ENCODE data around the gene CHKB.

The CHKB gene

GRCh38 chr22:50553310-50553709, 29.3 kb downstream of the CHKB start:
- Histone ChIP-seq H3K4me3 (no peak overlapping the region), H3K27ac (no peak overlapping the region), H3K9ac (ENCODE audit: insufficient read length) (no peak overlapping the region), H3K9me3 (ENCODE audit: low read depth, low read length) (no peaks in the 10 kb centered on the region), H3K36me3 (ENCODE audit: insufficient read depth, low read length) (no peaks in the 10 kb centered on the region)
- TF ChIP-seq POLR2AphosphoS5 (IDR thresholded peaks at IDR 0.05; ENCODE audit: borderline replicate concordance, low read depth, low read length) (no peak), EZH2 (IDR thresholded peaks at IDR 0.05) (no peak), FOXP2 (optimal IDR thresholded peaks at IDR 0.05; ENCODE audit: control extremely low read depth, extremely low read length, insufficient read depth) (no peak)
- no peak for DNase-seq (ENCODE audit: low read depth, low spot score)

- TF ChIP-seq POLR2AphosphoS5 (IDR thresholded peaks at IDR 0.05; ENCODE audit: borderline replicate concordance, low read depth, low read length) = no peak
- no peak for TF ChIP-seq FOXP2 (optimal IDR thresholded peaks at IDR 0.05; ENCODE audit: control extremely low read depth, extremely low read length, insufficient read depth)
- no peak for TF ChIP-seq EZH2 (IDR thresholded peaks at IDR 0.05)
- Histone ChIP-seq H3K4me3 (no peak overlapping the region), H3K9me3 (ENCODE audit: low read depth, low read length) (no peaks in the 10 kb centered on the region), H3K27ac (no peak overlapping the region), H3K36me3 (ENCODE audit: insufficient read depth, low read length) (no peaks in the 10 kb centered on the region), H3K9ac (ENCODE audit: insufficient read length) (no peak overlapping the region)
- DNase-seq (ENCODE audit: low read depth, low spot score) = no peak
These were observed 31.4 kb downstream of the CHKB start for GRCh38 chr22:50551160-50551752.

DNA sequence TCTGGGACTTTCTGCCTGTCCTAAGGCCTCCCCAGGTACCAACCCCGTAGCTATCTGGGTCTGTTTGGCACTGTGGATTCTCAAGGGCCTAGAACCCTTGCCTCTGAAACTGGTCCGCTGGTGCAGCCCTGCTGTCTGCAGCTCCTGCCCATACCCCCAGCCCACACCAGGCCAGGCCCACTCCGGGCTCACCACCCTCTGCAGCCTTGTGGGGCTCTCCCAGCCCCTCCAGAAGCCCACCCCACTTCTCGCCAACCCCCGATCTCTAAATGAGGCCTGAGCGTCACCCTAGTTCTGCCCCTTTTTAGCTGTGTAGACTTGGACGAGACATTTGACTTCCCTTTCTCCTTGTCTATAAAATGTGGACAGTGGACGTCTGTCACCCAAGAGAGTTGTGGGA, 32.3 kb downstream of the CHKB start:
- no peak overlapping the region for H3K27ac ChIP-seq
- TF ChIP-seq POLR2AphosphoS5 (IDR thresholded peaks at IDR 0.05; ENCODE audit: borderline replicate concordance, low read depth, low read length) (no peak), FOXP2 (optimal IDR thresholded peaks at IDR 0.05; ENCODE audit: control extremely low read depth, extremely low read length, insufficient read depth) (no peak), EZH2 (IDR thresholded peaks at IDR 0.05) (no peak)
- no peak for DNase-seq (ENCODE audit: low read depth, low spot score)
- no peak overlapping the region for H3K4me3 ChIP-seq
- no peak overlapping the region for H3K9ac ChIP-seq (ENCODE audit: insufficient read length)
- H3K9me3 ChIP-seq (ENCODE audit: low read depth, low read length) = no peaks in the 10 kb centered on the region
- no peaks in the 10 kb centered on the region for H3K36me3 ChIP-seq (ENCODE audit: insufficient read depth, low read length)

DNA sequence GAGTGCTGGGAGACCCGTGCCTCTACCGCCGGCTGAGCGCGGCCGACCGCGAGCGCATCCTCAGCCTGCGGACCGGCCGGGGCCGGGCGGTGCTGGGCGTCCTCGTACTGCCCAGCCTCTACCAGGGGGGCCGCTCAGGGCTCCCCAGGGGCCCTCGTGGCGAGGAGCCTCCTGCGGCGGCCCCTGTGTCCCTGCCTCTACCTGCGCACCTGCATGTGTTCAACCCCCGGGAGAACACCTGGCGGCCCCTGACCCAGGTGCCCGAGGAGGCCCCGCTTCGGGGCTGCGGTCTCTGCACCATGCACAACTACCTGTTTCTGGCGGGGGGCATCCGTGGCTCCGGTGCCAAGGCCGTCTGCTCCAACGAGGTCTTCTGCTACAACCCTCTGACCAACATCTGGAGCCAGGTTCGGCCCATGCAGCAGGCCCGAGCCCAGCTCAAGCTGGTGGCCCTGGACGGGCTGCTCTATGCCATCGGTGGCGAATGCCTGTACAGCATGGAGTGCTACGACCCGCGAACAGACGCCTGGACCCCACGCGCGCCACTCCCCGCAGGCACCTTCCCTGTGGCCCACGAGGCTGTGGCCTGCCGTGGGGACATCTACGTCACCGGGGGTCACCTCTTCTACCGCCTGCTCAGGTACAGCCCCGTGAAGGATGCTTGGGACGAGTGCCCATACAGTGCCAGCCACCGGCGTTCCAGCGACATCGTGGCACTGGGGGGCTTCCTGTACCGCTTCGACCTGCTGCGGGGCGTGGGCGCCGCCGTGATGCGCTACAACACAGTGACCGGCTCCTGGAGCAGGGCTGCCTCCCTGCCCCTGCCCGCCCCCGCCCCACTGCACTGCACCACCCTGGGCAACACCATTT, 33.5 kb downstream of the CHKB start:
- Histone ChIP-seq H3K36me3 (ENCODE audit: insufficient read depth, low read length) (no peaks in the 10 kb centered on the region), H3K9me3 (ENCODE audit: low read depth, low read length) (no peaks in the 10 kb centered on the region), H3K27ac (no peak overlapping the region), H3K9ac (ENCODE audit: insufficient read length) (no peak overlapping the region), H3K4me3 (no peak overlapping the region)
- TF ChIP-seq EZH2 (IDR thresholded peaks at IDR 0.05) (no peak), FOXP2 (optimal IDR thresholded peaks at IDR 0.05; ENCODE audit: control extremely low read depth, extremely low read length, insufficient read depth) (no peak), POLR2AphosphoS5 (IDR thresholded peaks at IDR 0.05; ENCODE audit: borderline replicate concordance, low read depth, low read length) (no peak)
- DNase-seq (ENCODE audit: low read depth, low spot score) = no peak

GRCh38 chr22:50548040-50548920, 34.4 kb downstream of the CHKB start:
- no peak for TF ChIP-seq EZH2 (IDR thresholded peaks at IDR 0.05)
- TF ChIP-seq FOXP2 (optimal IDR thresholded peaks at IDR 0.05; ENCODE audit: control extremely low read depth, extremely low read length, insufficient read depth) = no peak
- TF ChIP-seq POLR2AphosphoS5 (IDR thresholded peaks at IDR 0.05; ENCODE audit: borderline replicate concordance, low read depth, low read length) = no peak
- H3K36me3 ChIP-seq (ENCODE audit: insufficient read depth, low read length) = no peaks in the 10 kb centered on the region
- no peak overlapping the region for H3K27ac ChIP-seq
- no peaks in the 10 kb centered on the region for H3K9me3 ChIP-seq (ENCODE audit: low read depth, low read length)
- H3K4me3 ChIP-seq = no peak overlapping the region
- DNase-seq (ENCODE audit: low read depth, low spot score) = no peak
- H3K9ac ChIP-seq (ENCODE audit: insufficient read length) = no peak overlapping the region

DNA sequence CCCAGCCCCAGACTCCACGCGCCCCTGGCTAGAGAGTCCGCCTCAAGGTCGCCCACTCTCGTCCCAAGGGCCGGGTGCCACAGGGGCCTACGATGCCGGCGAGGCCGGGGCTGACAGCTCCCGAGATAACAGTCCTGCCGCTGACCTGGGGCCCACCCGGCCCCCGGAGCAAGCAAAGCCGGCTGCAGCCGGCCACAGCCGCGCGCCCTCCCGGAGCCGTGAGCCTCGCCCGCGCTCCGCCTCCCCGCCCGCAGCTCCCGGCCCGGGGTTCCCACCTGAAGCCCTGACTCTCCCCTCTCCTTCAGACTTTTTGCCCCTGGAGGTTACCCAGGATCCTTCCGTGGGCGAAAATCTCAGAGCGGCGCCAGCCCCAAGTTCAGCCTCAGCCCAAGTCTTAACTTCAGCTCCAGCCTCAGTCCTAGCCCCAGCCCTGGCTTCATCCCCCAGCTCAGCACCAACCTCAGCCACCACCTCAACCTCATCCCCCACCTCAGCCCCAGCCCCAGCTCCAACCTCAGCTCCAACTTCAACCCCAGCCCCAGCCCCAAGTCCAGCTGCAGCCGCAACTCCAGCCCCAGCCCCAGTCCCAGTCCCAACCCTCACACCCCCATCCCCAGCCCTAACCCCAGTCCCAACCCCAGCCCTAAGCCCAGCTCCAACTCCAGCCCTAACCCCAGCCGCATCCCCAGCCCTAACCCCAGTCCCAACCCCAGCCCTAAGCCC, 35.2 kb downstream of the CHKB start:
- H3K9ac ChIP-seq (ENCODE audit: insufficient read length) = no peak overlapping the region
- no peaks in the 10 kb centered on the region for H3K36me3 ChIP-seq (ENCODE audit: insufficient read depth, low read length)
- no peaks in the 10 kb centered on the region for H3K9me3 ChIP-seq (ENCODE audit: low read depth, low read length)
- TF ChIP-seq FOXP2 (optimal IDR thresholded peaks at IDR 0.05; ENCODE audit: control extremely low read depth, extremely low read length, insufficient read depth) (no peak), EZH2 (IDR thresholded peaks at IDR 0.05) (no peak), POLR2AphosphoS5 (IDR thresholded peaks at IDR 0.05; ENCODE audit: borderline replicate concordance, low read depth, low read length) (no peak)
- no peak for DNase-seq (ENCODE audit: low read depth, low spot score)
- no peak overlapping the region for H3K4me3 ChIP-seq
- no peak overlapping the region for H3K27ac ChIP-seq

DNA sequence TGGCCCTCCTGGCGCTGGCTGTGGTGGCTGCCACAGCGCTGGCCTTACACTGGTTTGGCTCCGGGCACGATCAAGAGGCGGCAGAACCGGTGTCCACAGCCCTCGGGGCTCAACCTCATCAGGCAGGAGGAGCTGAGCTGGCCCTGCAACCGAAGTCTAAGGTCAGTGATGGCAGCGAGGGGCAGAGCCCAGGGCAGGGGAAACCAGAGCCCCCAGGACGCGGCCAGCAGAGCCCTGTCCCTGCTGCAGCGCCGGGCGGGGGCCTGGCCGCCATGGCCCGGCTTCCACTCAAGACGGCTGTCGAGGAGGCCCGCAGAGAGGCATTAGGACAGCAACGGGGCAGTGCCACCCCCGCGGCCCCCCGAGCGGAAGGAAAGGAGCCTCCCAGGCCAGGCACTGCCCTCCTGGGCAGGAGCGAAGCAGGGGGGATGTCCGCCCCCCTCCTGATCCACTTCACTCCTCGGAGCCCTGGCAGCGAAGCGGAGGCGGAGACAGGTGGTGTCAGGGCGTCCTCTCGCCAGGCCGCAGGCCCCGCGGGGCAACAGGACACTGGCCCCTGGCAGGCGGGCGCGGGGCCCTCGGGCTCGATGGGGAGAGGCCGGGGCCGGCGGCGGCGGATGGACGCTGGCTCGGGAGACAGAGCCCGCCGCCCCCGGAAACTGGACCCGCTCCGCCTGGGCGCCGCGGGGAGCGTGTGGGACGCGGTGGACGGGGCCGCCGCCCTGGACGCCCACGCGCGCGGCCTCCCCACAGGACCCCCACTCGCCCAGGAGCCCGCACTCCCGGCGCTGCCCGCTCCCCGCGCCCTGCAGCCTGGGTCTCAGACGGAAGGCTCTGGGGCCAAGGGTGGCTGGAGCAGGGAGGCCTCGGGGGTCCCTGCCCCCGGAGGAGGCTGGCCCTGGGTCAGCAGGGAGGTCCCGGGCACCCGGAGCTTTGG, 36.1 kb downstream of the CHKB start:
- no peak for DNase-seq (ENCODE audit: low read depth, low spot score)
- TF ChIP-seq POLR2AphosphoS5 (IDR thresholded peaks at IDR 0.05; ENCODE audit: borderline replicate concordance, low read depth, low read length) (no peak), EZH2 (IDR thresholded peaks at IDR 0.05) (no peak), FOXP2 (optimal IDR thresholded peaks at IDR 0.05; ENCODE audit: control extremely low read depth, extremely low read length, insufficient read depth) (no peak)
- Histone ChIP-seq H3K9me3 (ENCODE audit: low read depth, low read length) (no peaks in the 10 kb centered on the region), H3K27ac (peak overlapping the region; percentile 62; the same call in 1 of the 2 replicates), H3K9ac (ENCODE audit: insufficient read length) (peak overlapping the region; percentile 62), H3K36me3 (ENCODE audit: insufficient read depth, low read length) (no peaks in the 10 kb centered on the region), H3K4me3 (no peak overlapping the region)

Data from SK-N-MC (cell line).